ENCODE data around the gene CUEDC2.

Gene CUEDC2

GRCh38 chr10:102420714-102421506, 11.5 kb downstream of the CUEDC2 start, which contains the start of gene FBXL15:
FBXL15 (plus strand) TSS chr10:102420836; CDS start chr10:102421130, 294 bp downstream.
- in situ Hi-C loops (cut with HindIII; ENCODE audit: low sequenced_read_pairs): no loop called here
- H3K4me3 ChIP-seq (ENCODE audit: low read depth, low read length): peak within 1 kb of the TSS; percentile 91
- peak; percentile 94 for DNase-seq (ENCODE audit: low read depth)
- TF ChIP-seq CTCF (IDR thresholded peaks at IDR 0.05; ENCODE audit: low read depth, low read length, missing control alignments): no peak

- in situ Hi-C loops (cut with HindIII; ENCODE audit: low sequenced_read_pairs): no loop called here
- no peak for DNase-seq (ENCODE audit: low read depth)
- peak overlapping the region; percentile 91 for H3K4me3 ChIP-seq (ENCODE audit: low read depth, low read length)
- TF ChIP-seq CTCF (IDR thresholded peaks at IDR 0.05; ENCODE audit: low read depth, low read length, missing control alignments): no peak
Measured at GRCh38 chr10:102420181-102420713, 12.1 kb downstream of the CUEDC2 start.

- no peak for TF ChIP-seq CTCF (IDR thresholded peaks at IDR 0.05; ENCODE audit: low read depth, low read length, missing control alignments)
- peak overlapping the region; percentile 91 for H3K4me3 ChIP-seq (ENCODE audit: low read depth, low read length)
- DNase-seq (ENCODE audit: low read depth): no peak
- in situ Hi-C loops (cut with HindIII; ENCODE audit: low sequenced_read_pairs): no loop called here
Measured at GRCh38 chr10:102419269-102420180, 12.8 kb downstream of the CUEDC2 start.

- no peak for TF ChIP-seq CTCF (IDR thresholded peaks at IDR 0.05; ENCODE audit: low read depth, low read length, missing control alignments)
- DNase-seq (ENCODE audit: low read depth): no peak
- in situ Hi-C loops (cut with HindIII; ENCODE audit: low sequenced_read_pairs): no loop called here
- peak within 1 kb of the TSS; percentile 91 for H3K4me3 ChIP-seq (ENCODE audit: low read depth, low read length)
Measured at GRCh38 chr10:102418622-102419268, 13.6 kb downstream of the CUEDC2 start, which contains the start of gene PSD. PSD (minus strand) TSS chr10:102418785; CDS start chr10:102417038, 1,747 bp downstream.

GRCh38 chr10:102416695-102417094, 15.7 kb downstream of the CUEDC2 start:
- no peak overlapping the region for H3K4me3 ChIP-seq (ENCODE audit: low read depth, low read length)
- no peak for TF ChIP-seq CTCF (IDR thresholded peaks at IDR 0.05; ENCODE audit: low read depth, low read length, missing control alignments)
- in situ Hi-C loops (cut with HindIII; ENCODE audit: low sequenced_read_pairs): no loop called here
- no peak for DNase-seq (ENCODE audit: low read depth)

- in situ Hi-C loops (cut with HindIII; ENCODE audit: low sequenced_read_pairs): no loop called here
- no peak overlapping the region for H3K4me3 ChIP-seq (ENCODE audit: low read depth, low read length)
- TF ChIP-seq CTCF (IDR thresholded peaks at IDR 0.05; ENCODE audit: low read depth, low read length, missing control alignments): no peak
- no peak for DNase-seq (ENCODE audit: low read depth)
Measured at GRCh38 chr10:102416283-102416682, 16.1 kb downstream of the CUEDC2 start.

Data from astrocyte of the cerebellum (primary cell).